K562 (cell line): ENCODE data around the gene MCMBP. TPM values are rescaled to one million over a fixed set of nuclear protein-coding genes. Genes with fewer than 3 reads are reported as not detected.

Experiments used
- ATAC-seq: fragments of 200-7000 bp; cut with Tn5 transposase; 3 replicates; pipeline ENCODE4 v1.9.1; 2020; ENCODE audit warnings: moderate library complexity
- BruUV-seq: library from RNA; stranded (reverse); fragments of 400-500 nt; replicated peaks from 2 replicates; lab custom pipeline; 2021; lab: Mats Ljungman, UMichigan
- CTCF ChIA-PET: fragments of 300-600 bp; formaldehyde crosslinking; extraction: SDS; loops from one replicate; lab custom pipeline; 2021; ENCODE audit warnings: low intra/inter-chr PET ratio; lab: Yijun Ruan, JAX
- POLR2A ChIA-PET: fragments of 300-600, 350-650 bp; sonication (Branson Sonifier 250); formaldehyde crosslinking; extraction: SDS; loops from one replicate; lab custom pipeline; 2021; ENCODE audit warnings: antibody characterized with exemption, inconsistent platforms; lab: Yijun Ruan, JAX
- DNase-seq, 4 experiments: peaks; one replicate each; pipeline versions ENCODE4 v3.0.0 to v3.0.0-alpha.2; 2011 to 2018; ENCODE audit warnings: low spot score in 3 of 4, mixed read lengths in 3 of 4; ENCODE audit errors: extremely low read depth in 1 of 4
- FAIRE-seq: peaks from 2 replicates; lab custom pipeline; 2011; peaks lifted over from hg19 to GRCh38; lab: Jason Lieb, UNC
- H2AFZ ChIP-seq: 2 replicates; pipeline ENCODE4 v1.6.0; 2011; ENCODE audit warnings: low read depth, low read length, control low read depth, inconsistent platforms
- H3K27ac ChIP-seq: fragments of 200-600 bp; 3 replicates; pipeline ENCODE4 v1.8.0; 2011; ENCODE audit warnings: low read depth, mild to moderate bottlenecking, control low read depth, inconsistent platforms, low read length, moderate library complexity, mixed read lengths; ENCODE audit errors: extremely low read depth
- H3K27me3 ChIP-seq, 2 experiments: fragments of 300-600 bp in 1 of 2; 2 replicates in 1 of 2; 3 replicates in 1 of 2; pipeline versions ENCODE4 v1.6.0 to v1.8.0; 2011; ENCODE audit warnings: inconsistent platforms in 2 of 2, low read length in 2 of 2, mild to moderate bottlenecking in 1 of 2, mixed read lengths in 1 of 2, moderate library complexity in 1 of 2; ENCODE audit not compliant: control insufficient read depth in 2 of 2, insufficient read depth in 2 of 2
- H3K36me3 ChIP-seq: fragments of 300-600 bp; 3 replicates; pipeline ENCODE4 v1.8.0; 2011; ENCODE audit warnings: mild to moderate bottlenecking, low read length, inconsistent platforms; ENCODE audit not compliant: control insufficient read depth, insufficient read depth
- H3K4me1 ChIP-seq, 2 experiments: fragments of 200-600 bp in 1 of 2; replicated peaks in 1 of 2; 2 replicates in 1 of 2; 3 replicates in 1 of 2; pipeline versions ENCODE4 v1.5.1 to v1.8.0; 2011; ENCODE audit warnings: inconsistent platforms in 2 of 2, low read length in 2 of 2, mild to moderate bottlenecking in 1 of 2, mixed read lengths in 1 of 2, moderate library complexity in 1 of 2; ENCODE audit not compliant: control insufficient read depth in 2 of 2, insufficient read depth in 2 of 2
- H3K4me2 ChIP-seq: 2 replicates; pipeline ENCODE4 v1.6.1; 2011; ENCODE audit warnings: low read length, control low read depth, inconsistent platforms, mixed read lengths; ENCODE audit not compliant: insufficient read depth
- H3K4me3 ChIP-seq: fragments of 200-600 bp; sonication (generic), shearing (Covaris generic); 2 replicates; pipeline ENCODE4 v1.5.1; 2016; ENCODE audit warnings: control low read depth, inconsistent platforms
- H3K79me2 ChIP-seq: fragments of 200-600 bp; 3 replicates; pipeline ENCODE4 v1.8.0; 2011; ENCODE audit warnings: low read length, inconsistent platforms; ENCODE audit not compliant: control insufficient read depth, insufficient read depth
- H3K9ac ChIP-seq, 2 experiments: 2 replicates each; pipeline versions ENCODE4 v1.6.0 to v1.6.1; 2011; ENCODE audit warnings: low read depth in 2 of 2, low read length in 2 of 2, control low read depth in 1 of 2, inconsistent platforms in 1 of 2, mild to moderate bottlenecking in 1 of 2, mixed read lengths in 1 of 2; ENCODE audit not compliant: insufficient read depth in 1 of 2
- H3K9me1 ChIP-seq: one replicate; pipeline ENCODE4 v1.6.0; 2011; ENCODE audit warnings: inconsistent platforms, mild to moderate bottlenecking, low read length, moderate library complexity; ENCODE audit not compliant: control insufficient read depth, insufficient read depth
- H3K9me3 ChIP-seq: replicated peaks from 2 replicates; pipeline ENCODE4 v1.5.1; 2011; ENCODE audit warnings: low read depth, low read length, inconsistent platforms; ENCODE audit not compliant: control insufficient read depth, insufficient read depth
- H4K20me1 ChIP-seq: replicated peaks from 2 replicates; pipeline ENCODE4 v1.6.1; 2011; ENCODE audit warnings: low read length, inconsistent platforms, mixed read lengths; ENCODE audit not compliant: control insufficient read depth, insufficient read depth
- ARNT ChIP-seq, 2 experiments: fragments of 450-650 bp; IDR thresholded peaks; 2 replicates each; pipeline ENCODE4 v1.6.1; 2016; ENCODE audit warnings: mild to moderate bottlenecking in 1 of 2
- CAMTA2 ChIP-seq: fragments of 250-450 bp; sonication (Bioruptor Pico); conservative IDR thresholded peaks from 2 replicates; pipeline ENCODE4 v1.5.1; 2022
- ELF2 ChIP-seq: fragments of 250-450 bp; sonication (Bioruptor Pico); IDR thresholded peaks from 2 replicates; pipeline ENCODE4 v1.5.0; 2021; ENCODE audit warnings: mild to moderate bottlenecking
- FOXA3 ChIP-seq, 2 experiments: fragments of 450-650 bp in 1 of 2; sonication (generic) in 1 of 2; formaldehyde crosslinking; IDR thresholded peaks in 1 of 2; conservative IDR thresholded peaks in 1 of 2; 2 replicates each; pipeline versions ENCODE4 v1.4.0 to v1.8.0; 2020 to 2022; ENCODE audit warnings: mild to moderate bottlenecking in 2 of 2, missing genetic modification reagents in 1 of 2
- KDM5B ChIP-seq: fragments of 200-600 bp; sonication (generic); IDR thresholded peaks from 2 replicates; pipeline ENCODE4 v1.6.1; 2012; ENCODE audit warnings: low read depth, mild to moderate bottlenecking, moderate library complexity, low read length, control low read depth, inconsistent platforms; ENCODE audit not compliant: insufficient replicate concordance
- WGBS: fragments of 100-300 bp; shearing (Covaris generic); methylation state at CpG from one replicate; pipeline ENCODE4 v1.1.6; 2016; ENCODE audit warnings: low coverage, mixed read lengths; ENCODE audit not compliant: insufficient coverage; ENCODE audit errors: missing lambda C conversion rate; 5-methylcytosine and 5-hydroxymethylcytosine counted together
- in situ Hi-C: fragments of 300-500 bp; cut with MboI; formaldehyde crosslinking; loops from 4 replicates; pipeline ENCODE4 v1.15.0; 2018; ENCODE audit warnings: inconsistent platforms, mixed read lengths
- intact Hi-C: fragments of 100-400 bp; cut with micrococcal nuclease; formaldehyde crosslinking; loops from 2 replicates; pipeline ENCODE4 v1.14.2; 2022
- polyA plus RNA-seq, 8 experiments: library from polyadenylated mRNA; depleted of rRNA in 4 of 8; stranded (reverse) in 5 of 8; unstranded in 3 of 8; fragments of >200 nt; fragmentation: Nextera tagmentation in 2 of 8; fragmentation: Illumina TruSeq in 1 of 8; extraction: Ambion mirVana in 2 of 8; extraction: Trizol in 1 of 8; gene quantifications; 2 replicates each; pipeline versions ENCODE4 v1.2.1 to v1.2.3, GENCODE V29; 2011 to 2014; ENCODE audit warnings: inconsistent platforms in 1 of 8, missing spikeins in 1 of 8
- total RNA-seq, 7 experiments: library from RNA; depleted of rRNA in 6 of 7; stranded (reverse); fragments of >200 nt in 6 of 7; fragmentation: Illumina TruSeq in 2 of 7; extraction: Trizol in 2 of 7; gene quantifications; 2 replicates each; pipeline versions ENCODE4 v1.2.1 to v1.2.3, GENCODE V29; 2011 to 2021; ENCODE audit warnings: low replicate concordance in 1 of 7
- TF ChIP-seq, protein P1 (sequence below): fragments of 200-800 bp; sonication (Bioruptor generic); IDR thresholded peaks from 2 replicates; pipeline ENCODE4 v1.6.1; 2017; ENCODE audit warnings: missing genetic modification characterization, missing compliant biosample characterization
- TF ChIP-seq, protein P2 (sequence below), 2 experiments: fragments of 450-650 bp in 1 of 2; sonication (generic) in 1 of 2; formaldehyde crosslinking in 1 of 2; IDR thresholded peaks in 1 of 2; conservative IDR thresholded peaks in 1 of 2; 2 replicates each; pipeline versions ENCODE4 v1.6.1 to v1.8.1; 2016 to 2023; ENCODE audit warnings: mild to moderate bottlenecking in 2 of 2, moderate library complexity in 2 of 2, inconsistent platforms in 1 of 2, missing genetic modification reagents in 1 of 2

Gene MCMBP
- total and polyA plus RNA-seq, 9 of the 15 experiments (the other 6 are each of a cell fraction or from before 2014, with no cell fraction given): 11.2 to 74.3 (median 50.5) TPM

DNA sequence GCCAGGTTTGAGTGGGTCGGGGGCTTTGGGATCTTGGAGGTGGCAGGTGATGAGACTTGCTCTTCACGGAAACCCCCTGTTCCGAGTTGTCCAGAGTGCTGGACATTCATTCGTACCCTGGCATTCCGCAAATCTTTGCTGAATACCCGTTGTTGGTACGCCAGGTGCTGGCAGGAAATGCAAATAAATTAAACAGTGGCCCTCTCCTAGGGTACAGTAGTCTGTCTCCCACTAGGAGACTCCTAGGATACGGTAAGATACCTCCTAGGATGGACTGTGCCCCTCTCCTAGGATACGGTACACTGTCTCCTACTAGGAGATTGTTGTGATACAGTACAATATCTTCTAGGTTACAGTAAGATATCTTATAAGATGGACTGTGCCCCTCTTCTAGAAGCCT, 20.4 kb upstream of the MCMBP start:
- 0% methylated on average over 6 of the region's 9 CpGs for WGBS

More for the DNA sequence above, 20.4 kb upstream of the MCMBP start:
- Histone ChIP-seq H2AFZ (peak overlapping the region; percentile 98), H3K9ac (peak overlapping the region; percentile 91 to 94), H3K27ac (peak overlapping the region; percentile 68), H3K4me3 (peak overlapping the region; percentile 67), H3K27me3 (no peaks in the 10 kb centered on the region), H4K20me1 (peaks cover 6% of the 10 kb centered on the region; the same call in 1 of the 2 replicates), H3K4me1 (peaks cover 0 to 16% of the 10 kb centered on the region in 2 experiments; a peak in 3 of 5 replicates), H3K9me1 (no peaks in the 10 kb centered on the region), H3K9me3 (peaks cover 1% of the 10 kb centered on the region; the same call in 1 of the 2 replicates), H3K79me2 (peaks cover 56% of the 10 kb centered on the region), H3K4me2 (peak overlapping the region; percentile 93), H3K36me3 (peaks cover 32% of the 10 kb centered on the region)
- no TSS peak for BruUV-seq
- DNase-seq (no peak), ATAC-seq (peak; percentile 33), FAIRE-seq (no peak)
- TF ChIP-seq CAMTA2 (CRISPR knock-in tag) (no peak), ARNT (IDR thresholded peaks at IDR 0.05) (no peak), KDM5B (no peak), FOXA3 (CRISPR knock-in tag; conservative IDR thresholded peaks at IDR 0.05 in 1 of 2, IDR thresholded peaks at IDR 0.05 in 1 of 2) (no peak), ELF2 (CRISPR knock-in tag) (no peak)
- TF ChIP-seq, protein P1, sequence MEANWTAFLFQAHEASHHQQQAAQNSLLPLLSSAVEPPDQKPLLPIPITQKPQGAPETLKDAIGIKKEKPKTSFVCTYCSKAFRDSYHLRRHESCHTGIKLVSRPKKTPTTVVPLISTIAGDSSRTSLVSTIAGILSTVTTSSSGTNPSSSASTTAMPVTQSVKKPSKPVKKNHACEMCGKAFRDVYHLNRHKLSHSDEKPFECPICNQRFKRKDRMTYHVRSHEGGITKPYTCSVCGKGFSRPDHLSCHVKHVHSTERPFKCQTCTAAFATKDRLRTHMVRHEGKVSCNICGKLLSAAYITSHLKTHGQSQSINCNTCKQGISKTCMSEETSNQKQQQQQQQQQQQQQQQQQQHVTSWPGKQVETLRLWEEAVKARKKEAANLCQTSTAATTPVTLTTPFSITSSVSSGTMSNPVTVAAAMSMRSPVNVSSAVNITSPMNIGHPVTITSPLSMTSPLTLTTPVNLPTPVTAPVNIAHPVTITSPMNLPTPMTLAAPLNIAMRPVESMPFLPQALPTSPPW: no peak
- TF ChIP-seq, protein P2, sequence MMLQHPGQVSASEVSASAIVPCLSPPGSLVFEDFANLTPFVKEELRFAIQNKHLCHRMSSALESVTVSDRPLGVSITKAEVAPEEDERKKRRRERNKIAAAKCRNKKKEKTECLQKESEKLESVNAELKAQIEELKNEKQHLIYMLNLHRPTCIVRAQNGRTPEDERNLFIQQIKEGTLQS (IDR thresholded peaks at IDR 0.05): no peak
- TF ChIP-seq, protein P2 (CRISPR knock-in tag; conservative IDR thresholded peaks at IDR 0.05): no peak
- CTCF ChIA-PET: no interaction called here
- intact Hi-C loops: loop anchor here (2.0 kb wide), 1 partner anchor 20 kb away; the partner anchor contains the start of gene MCMBP
- POLR2A ChIA-PET: interaction anchor here (0.6 to 1.3 kb wide), 5 partner anchors 13 to 299 kb away, joined by 3 to 9 read pairs (median 4); partner anchors contain the start of gene MCMBP
- in situ Hi-C loops: no loop called here
